Left lung (tissue), 10 donors: ENCODE results near the gene DPM1. TPM values are rescaled to one million over a fixed set of nuclear protein-coding genes. Genes with fewer than 3 reads are reported as not detected.
A peak's percentile ranks its signal among the peaks of the same experiment; 100 is the strongest.

Source experiments
- ATAC-seq: fragments of 200-7000 bp; cut with Tn5 transposase; one replicate; pipeline ENCODE4 v1.9.1; 2020; ENCODE audit warnings: moderate library complexity
- DNase-seq, 4 donors: peaks; one replicate each; pipeline ENCODE4 v3.0.0-alpha.2; 2013 to 2020
- H3K27ac ChIP-seq, 2 donors: fragments of 200-600 bp; sonication (generic) in 1 of 2; one replicate each; pipeline versions ENCODE4 v1.5.0 to v1.8.0; 2020 to 2021
- H3K27me3 ChIP-seq, 2 donors: fragments of 200-600 bp; sonication (generic) in 1 of 2; one replicate each; pipeline versions ENCODE4 v1.5.0 to v1.8.0; 2020 to 2021
- H3K36me3 ChIP-seq, 2 donors: fragments of 200-600 bp; sonication (generic) in 1 of 2; one replicate each; pipeline versions ENCODE4 v1.5.0 to v1.8.0; 2020 to 2021
- H3K4me1 ChIP-seq, 2 donors: fragments of 200-600 bp; one replicate each; pipeline ENCODE4 v1.8.0; 2021
- H3K4me3 ChIP-seq, 2 donors: fragments of 200-600 bp; sonication (generic) in 1 of 2; one replicate each; pipeline versions ENCODE4 v1.5.0 to v1.8.0; 2020 to 2021; ENCODE audit warnings: mild to moderate bottlenecking in 1 of 2
- H3K9me3 ChIP-seq, 2 donors: fragments of 200-600 bp; sonication (generic) in 1 of 2; one replicate each; pipeline versions ENCODE4 v1.5.0 to v1.8.0; 2020 to 2021
- CTCF ChIP-seq, 2 donors: fragments of 200-600 bp; sonication (generic) in 1 of 2; IDR thresholded peaks; one replicate each; pipeline versions ENCODE4 v1.5.0 to v1.8.0; 2021; ENCODE audit warnings: antibody characterized with exemption in 2 of 2
- intact Hi-C, 2 donors: fragments of 100-400 bp; cut with DNase I; formaldehyde crosslinking; loops; one replicate each; pipeline versions ENCODE4 v1.11.2 to v1.14.2; 2022
- polyA plus RNA-seq, 6 donors: library from polyadenylated mRNA; unstranded; fragments of 120-200 nt; gene quantifications; one replicate each; pipeline ENCODE4 v1.2.1, GENCODE V29; 2013; ENCODE audit not compliant: insufficient read length in 6 of 6
- total RNA-seq, 2 donors: library from RNA; stranded (reverse); fragmentation: NEBNext Ultra II Directional; extraction: Animal tissue kit (Norgen Biotek cat#: 25700); gene quantifications; one replicate each; pipeline ENCODE4 v1.2.1, GENCODE V29; 2021
- donor health status: DM: no; HTN: yes; CAD: no.
- donor health status: DM: no; HTN: no; CAD: no.

The DPM1 gene
- total and polyA plus RNA-seq, 8 donors = 31.9 to 63.3 (median 56.4) TPM

- Histone ChIP-seq H3K27ac (no peak overlapping the region), H3K27me3 (no peaks in the 10 kb centered on the region), H3K4me3 (no peak overlapping the region), H3K9me3 (no peaks in the 10 kb centered on the region), H3K36me3 (peaks cover 0 to 5% of the 10 kb centered on the region in 2 donors), H3K4me1 (peaks cover 20 to 74% of the 10 kb centered on the region in 2 donors)
- DNase-seq = no peak
- ATAC-seq = peak; percentile 63
- no peak for TF ChIP-seq CTCF (IDR thresholded peaks at IDR 0.05)
- intact Hi-C loops = no loop called here
Measured at GRCh38 chr20:50913690-50914375, 44.5 kb downstream of the DPM1 start.

- Histone ChIP-seq H3K27me3 (no peaks in the 10 kb centered on the region), H3K9me3 (no peaks in the 10 kb centered on the region), H3K4me3 (no peak overlapping the region), H3K27ac (no peak overlapping the region), H3K36me3 (peaks cover 0 to 5% of the 10 kb centered on the region in 2 donors), H3K4me1 (peaks cover 20 to 64% of the 10 kb centered on the region in 2 donors)
- no peak for DNase-seq
- intact Hi-C loops = no loop called here
- no peak for ATAC-seq
- TF ChIP-seq CTCF (IDR thresholded peaks at IDR 0.05) = no peak
Measured at GRCh38 chr20:50911716-50912115, 46.6 kb downstream of the DPM1 start.

GRCh38 chr20:50911030-50911429 lies 47.3 kb downstream of the DPM1 start:
- Histone ChIP-seq H3K27ac (no peak overlapping the region), H3K36me3 (peaks cover 0 to 5% of the 10 kb centered on the region in 2 donors), H3K4me3 (no peak overlapping the region), H3K4me1 (peaks cover 16 to 57% of the 10 kb centered on the region in 2 donors), H3K27me3 (no peaks in the 10 kb centered on the region), H3K9me3 (no peaks in the 10 kb centered on the region)
- intact Hi-C loops = no loop called here
- DNase-seq (no peak), ATAC-seq (no peak)
- TF ChIP-seq CTCF (IDR thresholded peaks at IDR 0.05) = no peak

- Histone ChIP-seq H3K27ac (no peak overlapping the region), H3K27me3 (no peaks in the 10 kb centered on the region), H3K4me3 (no peak overlapping the region), H3K36me3 (peaks cover 0 to 3% of the 10 kb centered on the region in 2 donors), H3K4me1 (peaks cover 3 to 52% of the 10 kb centered on the region in 2 donors), H3K9me3 (no peaks in the 10 kb centered on the region)
- no peak for ATAC-seq
- intact Hi-C loops = no loop called here
- no peak for TF ChIP-seq CTCF (IDR thresholded peaks at IDR 0.05)
- DNase-seq = no peak
Measured at GRCh38 chr20:50909413-50909812, 48.9 kb downstream of the DPM1 start.

- no peak for TF ChIP-seq CTCF (IDR thresholded peaks at IDR 0.05)
- H3K27ac ChIP-seq = no peak overlapping the region
- no peak for DNase-seq
- ATAC-seq = peak; percentile 83
- peaks cover 4 to 20% of the 10 kb centered on the region in 2 donors for H3K4me1 ChIP-seq
- H3K9me3 ChIP-seq = no peaks in the 10 kb centered on the region
- intact Hi-C loops = no loop called here
- peaks cover 0 to 25% of the 10 kb centered on the region in 2 donors for H3K36me3 ChIP-seq
- no peak overlapping the region for H3K4me3 ChIP-seq
- no peaks in the 10 kb centered on the region for H3K27me3 ChIP-seq
Measured at GRCh38 chr20:50904067-50904570, 54.2 kb downstream of the DPM1 start.
